Left lobe of liver (tissue), 2 donors: ENCODE data around the gene PPBP. TPM values are rescaled to one million over a fixed set of nuclear protein-coding genes. Genes with fewer than 3 reads are reported as not detected.
A peak's percentile ranks its signal among the peaks of the same experiment; 100 is the strongest.
"Not testable (repeated sequence)": the region's sequence is repeated elsewhere in the genome, so short reads cannot be mapped to it uniquely, and the experiment has no call there.

Experiments
- ATAC-seq: fragments of 200-7000 bp; cut with Tn5 transposase; one replicate; pipeline ENCODE4 v1.9.1; 2020; ENCODE audit warnings: mild to moderate bottlenecking, moderate library complexity
- DNase-seq: peaks from one replicate; pipeline ENCODE4 v3.0.0-alpha.2; 2020; ENCODE audit warnings: low spot score
- total RNA-seq: library from RNA; stranded (reverse); gene quantifications from one replicate; pipeline ENCODE4 v1.2.1, GENCODE V29; 2021
- donor health status: DM: no; HTN: no; CAD: no; lungs with moderate emphysema.
- donor health status: DM: no; HTN: yes; CAD: no.

Gene PPBP
- total RNA-seq, 1 donor from 2014 or later: 1.4 TPM

GRCh38 chr4:73952352-73952751 is 35.6 kb downstream of the PPBP start:
- ATAC-seq (no peak), DNase-seq (no peak)

GRCh38 chr4:73950376-73950920 is 37.5 kb downstream of the PPBP start:
- ATAC-seq, DNase-seq: not testable (repeated sequence)

DNA sequence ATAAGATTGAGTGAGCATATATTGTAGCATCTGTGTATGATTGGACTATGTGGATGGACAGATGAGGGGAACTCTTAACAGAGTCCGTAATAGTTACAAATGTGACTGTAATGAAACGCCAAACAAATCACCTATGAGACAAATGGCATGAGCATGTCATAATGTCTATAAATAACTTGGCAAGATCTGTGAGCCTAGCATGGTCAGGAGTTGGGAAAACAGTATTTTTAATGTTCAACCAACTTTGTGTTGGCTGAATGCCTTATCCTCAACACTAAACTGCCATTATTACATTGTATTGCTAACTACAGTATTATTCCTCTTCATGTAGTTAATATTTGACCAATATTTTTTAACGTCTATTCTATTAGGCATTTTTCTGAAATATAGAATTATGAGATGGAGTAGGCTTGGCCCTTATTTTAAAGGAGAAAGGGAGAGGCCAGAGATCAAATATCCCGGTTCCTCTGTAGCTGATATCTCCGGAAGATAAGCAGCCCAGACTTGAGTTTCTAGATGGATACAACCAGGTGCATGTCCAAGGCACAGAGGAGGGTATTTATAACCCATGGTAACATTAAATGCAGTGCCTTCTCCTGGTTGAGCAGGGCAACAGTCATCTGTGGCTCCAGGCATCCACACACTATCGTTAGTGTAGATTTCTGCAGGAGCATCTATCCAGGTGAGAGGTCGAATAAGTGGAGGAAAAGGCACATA is 38.8 kb downstream of the PPBP start:
- ATAC-seq (peak; percentile 78), DNase-seq (no peak)

DNA sequence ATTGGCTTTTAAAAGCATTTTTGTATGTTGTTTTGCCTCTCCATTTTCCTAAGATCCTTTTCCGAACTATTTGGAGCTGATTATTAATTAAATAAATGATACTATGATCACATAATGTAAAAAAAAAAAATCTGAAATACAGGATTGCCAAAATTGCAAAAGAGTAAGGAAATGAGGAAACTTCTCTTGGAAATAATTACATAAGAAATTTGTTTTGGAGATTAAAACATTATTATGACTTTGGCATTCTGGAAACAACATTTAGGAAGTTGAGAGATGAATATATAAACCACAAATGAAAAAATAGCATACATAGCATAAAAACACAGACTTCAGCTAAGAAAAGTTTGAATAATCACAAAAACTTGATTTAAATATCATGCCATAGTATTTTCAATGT is 39.7 kb downstream of the PPBP start:
- ATAC-seq (no peak), DNase-seq (no peak)

GRCh38 chr4:73947239-73947985 is 40.6 kb downstream of the PPBP start:
- ATAC-seq (peak; percentile 74), DNase-seq (no peak)

- ATAC-seq: no peak
- no peak for DNase-seq
These were observed 42.1 kb downstream of the PPBP start for GRCh38 chr4:73945674-73946449.

DNA sequence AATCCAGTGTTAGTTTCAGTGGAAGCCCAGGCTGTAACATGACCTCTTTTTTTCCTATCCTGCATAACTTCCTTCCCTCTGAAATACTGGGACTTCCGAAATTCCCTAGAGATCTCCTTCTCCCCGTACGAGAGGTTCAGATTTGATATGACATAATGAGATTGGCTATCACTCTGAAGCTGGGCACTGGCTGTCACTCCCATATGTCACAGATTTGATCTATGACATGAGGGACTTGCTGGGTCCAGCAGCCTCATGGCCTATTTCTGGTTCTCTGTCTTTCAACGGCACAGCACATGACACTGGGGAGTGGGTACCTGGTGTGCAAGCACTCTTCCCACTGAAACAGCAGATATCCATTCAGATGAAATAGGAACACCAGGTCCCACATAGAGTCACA is 42.9 kb downstream of the PPBP start:
- DNase-seq (no peak), ATAC-seq (no peak)

DNA sequence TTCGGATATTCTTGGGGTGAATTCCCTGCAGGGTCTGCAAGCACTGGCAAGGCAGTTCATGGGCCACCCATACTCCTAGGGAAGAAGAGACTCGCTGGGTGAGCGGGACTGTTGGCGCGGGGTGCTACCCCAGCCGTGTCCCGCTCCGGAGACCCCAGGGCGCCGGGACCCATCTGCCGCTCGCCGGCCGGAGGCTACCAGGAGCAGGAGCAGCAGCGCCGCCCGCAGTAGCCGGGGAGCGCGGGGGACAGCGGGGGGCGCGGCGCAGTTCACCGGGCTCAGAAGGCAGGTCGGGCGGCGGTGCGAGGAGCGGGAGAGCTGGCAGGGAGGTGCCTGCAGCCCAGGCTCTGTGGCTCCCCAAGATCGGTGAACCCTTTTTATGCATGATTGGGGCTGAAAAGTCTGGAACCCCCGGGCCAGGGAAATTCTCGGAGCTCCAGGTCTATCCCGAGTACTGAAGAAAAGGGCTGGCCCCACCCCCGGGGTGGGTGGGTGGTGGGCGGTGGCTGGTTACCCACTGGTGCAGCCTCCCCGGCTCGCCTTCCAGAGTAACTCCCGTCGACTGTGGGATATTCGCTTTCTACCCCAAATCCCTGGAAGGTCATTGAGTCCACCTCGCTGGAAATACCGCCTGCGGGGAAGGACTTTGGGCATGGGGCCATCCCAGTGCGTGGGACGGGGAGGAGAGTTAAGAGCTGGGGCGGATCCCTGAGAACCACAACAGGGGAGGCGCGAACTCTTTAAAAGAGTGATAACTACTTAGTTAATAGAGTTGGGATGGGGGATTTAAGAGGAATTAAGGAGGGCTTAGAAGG is 43.7 kb downstream of the PPBP start:
- DNase-seq (no peak), ATAC-seq (peak; percentile 39)

GRCh38 chr4:73943555-73943954 is 44.4 kb downstream of the PPBP start:
- no peak for ATAC-seq

GRCh38 chr4:73936969-73937368 is 51.0 kb downstream of the PPBP start:
- DNase-seq (no peak), ATAC-seq (no peak)

More at GRCh38 chr4:73943555-73943954, 44.4 kb downstream of the PPBP start:
- no peak for DNase-seq

Other genes with a start within 250 kb of the PPBP start
- 0.28 TPM for gene CXCL8, start 247.6 kb downstream of the PPBP start, total RNA-seq
- 1.1 TPM for gene CXCL6, start 151.5 kb downstream of the PPBP start, total RNA-seq
- gene PF4V1, start 134.9 kb downstream of the PPBP start, total RNA-seq: not detected
- gene CXCL1, start 118.8 kb downstream of the PPBP start, total RNA-seq: 0.23 TPM
- 1.3 TPM for gene PF4, start 6.2 kb downstream of the PPBP start, total RNA-seq
- gene CXCL5, start 10.5 kb upstream of the PPBP start, total RNA-seq: not detected
- gene CXCL3, start 50.5 kb upstream of the PPBP start, total RNA-seq: not detected
- gene CXCL2, start 111.0 kb upstream of the PPBP start, total RNA-seq: 50.5 TPM
- 21.0 TPM for gene MTHFD2L, start 169.9 kb upstream of the PPBP start, total RNA-seq